Astrocyte (in vitro differentiated cells and primary cell): ENCODE results near the gene DISC1. TPM values are rescaled to one million over a fixed set of nuclear protein-coding genes. Genes with fewer than 3 reads are reported as not detected.

ENCODE experiments used
- DNase-seq: peaks from one replicate; pipeline ENCODE4 v3.0.0-alpha.2; 2010; ENCODE audit warnings: low read depth
- FAIRE-seq: peaks from 2 replicates; lab custom pipeline; 2011; peaks lifted over from hg19 to GRCh38; lab: Jason Lieb, UNC
- H2AFZ ChIP-seq: 2 replicates; pipeline ENCODE4 v1.6.0; 2012; ENCODE audit warnings: low read depth, low read length, inconsistent platforms
- H3K27ac ChIP-seq: 2 replicates; pipeline ENCODE4 v1.5.1; 2011; ENCODE audit warnings: low read depth, low read length, inconsistent platforms
- H3K27me3 ChIP-seq: 2 replicates; pipeline ENCODE4 v1.6.0; 2011; ENCODE audit warnings: low read length, inconsistent platforms; ENCODE audit not compliant: insufficient read depth
- H3K36me3 ChIP-seq: 2 replicates; pipeline ENCODE4 v1.5.1; 2011; ENCODE audit warnings: low read length, inconsistent platforms; ENCODE audit not compliant: insufficient read depth
- H3K4me1 ChIP-seq: 2 replicates; pipeline ENCODE4 v1.5.1; 2011; ENCODE audit warnings: low read length, inconsistent platforms; ENCODE audit not compliant: insufficient read depth
- H3K4me2 ChIP-seq: 2 replicates; pipeline ENCODE4 v1.6.0; 2012; ENCODE audit warnings: low read length, inconsistent platforms
- H3K4me3 ChIP-seq: 2 replicates; pipeline ENCODE4 v1.5.1; 2011; ENCODE audit warnings: low read depth, mild to moderate bottlenecking, low read length, inconsistent platforms; ENCODE audit not compliant: insufficient read depth
- H3K79me2 ChIP-seq: 2 replicates; pipeline ENCODE4 v1.6.0; 2012; ENCODE audit warnings: mild to moderate bottlenecking, low read length, inconsistent platforms; ENCODE audit not compliant: insufficient read depth
- H3K9ac ChIP-seq: 2 replicates; pipeline ENCODE4 v1.6.0; 2012; ENCODE audit warnings: mild to moderate bottlenecking, low read length, inconsistent platforms
- H3K9me3 ChIP-seq: 2 replicates; pipeline ENCODE4 v1.5.1; 2012; ENCODE audit warnings: low read depth, mild to moderate bottlenecking, low read length, inconsistent platforms; ENCODE audit not compliant: insufficient read depth
- H4K20me1 ChIP-seq: 2 replicates; pipeline ENCODE4 v1.6.0; 2012; ENCODE audit warnings: low read length, inconsistent platforms; ENCODE audit not compliant: insufficient read depth
- H3K27ac Mint-ChIP-seq: one replicate; pipeline ENCODE4 v1.8.0; 2021; ENCODE audit warnings: mild to moderate bottlenecking, mixed read lengths; ENCODE audit not compliant: unreplicated experiment
- H3K27me3 Mint-ChIP-seq: one replicate; pipeline ENCODE4 v1.8.0; 2021; ENCODE audit warnings: low read depth, mixed read lengths; ENCODE audit not compliant: unreplicated experiment
- H3K36me3 Mint-ChIP-seq: one replicate; pipeline ENCODE4 v1.8.0; 2021; ENCODE audit warnings: low read depth, mixed read lengths; ENCODE audit not compliant: unreplicated experiment
- H3K4me1 Mint-ChIP-seq: one replicate; pipeline ENCODE4 v1.8.0; 2021; ENCODE audit warnings: low read depth, mixed read lengths; ENCODE audit not compliant: unreplicated experiment
- H3K4me3 Mint-ChIP-seq: one replicate; pipeline ENCODE4 v1.8.0; 2021; ENCODE audit warnings: mild to moderate bottlenecking, moderate library complexity, mixed read lengths; ENCODE audit not compliant: unreplicated experiment
- H3K9me3 Mint-ChIP-seq: one replicate; pipeline ENCODE4 v1.8.0; 2021; ENCODE audit warnings: mild to moderate bottlenecking, mixed read lengths; ENCODE audit not compliant: unreplicated experiment
- EZH2 ChIP-seq: IDR thresholded peaks from 2 replicates; pipeline ENCODE4 v1.6.1; 2012; ENCODE audit warnings: mild to moderate bottlenecking, low read length, inconsistent platforms; ENCODE audit not compliant: insufficient read depth
- total RNA-seq: library from RNA; stranded (reverse); gene quantifications from 2 replicates; pipeline ENCODE4 v1.2.1, GENCODE V29; 2021
- TF ChIP-seq, protein P1 (sequence below): IDR thresholded peaks from 2 replicates; pipeline ENCODE4 v1.5.1; 2011; ENCODE audit warnings: low read depth, mild to moderate bottlenecking, inconsistent platforms, low read length, moderate library complexity; ENCODE audit not compliant: insufficient read depth

The DISC1 gene
- total RNA-seq, 1 donor from 2014 or later: 9.1 TPM

GRCh38 chr1:232012773-232013386 lies 386.3 kb downstream of the DISC1 start:
- FAIRE-seq: no peak
- Histone ChIP-seq H3K27ac (peak overlapping the region; percentile 42), H4K20me1 (no peaks in the 10 kb centered on the region)

GRCh38 chr1:232014941-232015340 lies 388.4 kb downstream of the DISC1 start:
- H3K36me3 ChIP-seq: no peaks in the 10 kb centered on the region
- no peak overlapping the region for H3K4me3 ChIP-seq
- H3K79me2 ChIP-seq: no peaks in the 10 kb centered on the region
- H3K9ac ChIP-seq: no peak overlapping the region
- peaks cover 5% of the 10 kb centered on the region for H3K4me1 ChIP-seq
- H3K9me3 ChIP-seq: no peaks in the 10 kb centered on the region
- no peaks in the 10 kb centered on the region for H4K20me1 ChIP-seq
- no peak overlapping the region for H3K27ac Mint-ChIP-seq
- no peaks in the 10 kb centered on the region for H3K27me3 Mint-ChIP-seq
- DNase-seq (no peak), FAIRE-seq (no peak)
- H3K4me3 Mint-ChIP-seq: no peak overlapping the region
- TF ChIP-seq, protein P1, sequence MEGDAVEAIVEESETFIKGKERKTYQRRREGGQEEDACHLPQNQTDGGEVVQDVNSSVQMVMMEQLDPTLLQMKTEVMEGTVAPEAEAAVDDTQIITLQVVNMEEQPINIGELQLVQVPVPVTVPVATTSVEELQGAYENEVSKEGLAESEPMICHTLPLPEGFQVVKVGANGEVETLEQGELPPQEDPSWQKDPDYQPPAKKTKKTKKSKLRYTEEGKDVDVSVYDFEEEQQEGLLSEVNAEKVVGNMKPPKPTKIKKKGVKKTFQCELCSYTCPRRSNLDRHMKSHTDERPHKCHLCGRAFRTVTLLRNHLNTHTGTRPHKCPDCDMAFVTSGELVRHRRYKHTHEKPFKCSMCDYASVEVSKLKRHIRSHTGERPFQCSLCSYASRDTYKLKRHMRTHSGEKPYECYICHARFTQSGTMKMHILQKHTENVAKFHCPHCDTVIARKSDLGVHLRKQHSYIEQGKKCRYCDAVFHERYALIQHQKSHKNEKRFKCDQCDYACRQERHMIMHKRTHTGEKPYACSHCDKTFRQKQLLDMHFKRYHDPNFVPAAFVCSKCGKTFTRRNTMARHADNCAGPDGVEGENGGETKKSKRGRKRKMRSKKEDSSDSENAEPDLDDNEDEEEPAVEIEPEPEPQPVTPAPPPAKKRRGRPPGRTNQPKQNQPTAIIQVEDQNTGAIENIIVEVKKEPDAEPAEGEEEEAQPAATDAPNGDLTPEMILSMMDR: no peak
- TF ChIP-seq EZH2: no peak
- no peak overlapping the region for H2AFZ ChIP-seq
- H3K4me2 ChIP-seq: no peak overlapping the region
- no peaks in the 10 kb centered on the region for H3K9me3 Mint-ChIP-seq
- H3K4me1 Mint-ChIP-seq: peaks cover 11% of the 10 kb centered on the region
- no peak overlapping the region for H3K27ac ChIP-seq
- peaks cover 4% of the 10 kb centered on the region for H3K36me3 Mint-ChIP-seq
- no peaks in the 10 kb centered on the region for H3K27me3 ChIP-seq

More at GRCh38 chr1:232012773-232013386, 386.3 kb downstream of the DISC1 start:
- H3K27me3 ChIP-seq: no peaks in the 10 kb centered on the region
- peak overlapping the region; percentile 57 for H3K4me2 ChIP-seq
- no peaks in the 10 kb centered on the region for H3K79me2 ChIP-seq
- Mint-ChIP-seq H3K9me3 (no peaks in the 10 kb centered on the region), H3K4me1 (peaks cover 11% of the 10 kb centered on the region), H3K4me3 (no peak overlapping the region), H3K27me3 (no peaks in the 10 kb centered on the region), H3K36me3 (peaks cover 2% of the 10 kb centered on the region), H3K27ac (peak overlapping the region; percentile 16)
- peak; percentile 92 for DNase-seq
- peak overlapping the region; percentile 17 for H3K9ac ChIP-seq
- peaks cover 5% of the 10 kb centered on the region for H3K4me1 ChIP-seq
- TF ChIP-seq, protein P1: no peak
- TF ChIP-seq EZH2: no peak
- no peaks in the 10 kb centered on the region for H3K9me3 ChIP-seq
- H3K4me3 ChIP-seq: no peak overlapping the region
- H3K36me3 ChIP-seq: no peaks in the 10 kb centered on the region
- no peak overlapping the region for H2AFZ ChIP-seq

- Histone ChIP-seq H3K9ac (no peak overlapping the region), H3K36me3 (no peaks in the 10 kb centered on the region), H3K9me3 (no peaks in the 10 kb centered on the region), H3K27ac (no peak overlapping the region), H3K4me1 (peaks cover 5% of the 10 kb centered on the region), H2AFZ (no peak overlapping the region), H3K4me2 (no peak overlapping the region), H3K4me3 (no peak overlapping the region), H4K20me1 (no peaks in the 10 kb centered on the region), H3K27me3 (no peaks in the 10 kb centered on the region), H3K79me2 (no peaks in the 10 kb centered on the region)
- H3K4me1 Mint-ChIP-seq: peaks cover 11% of the 10 kb centered on the region
- no peak overlapping the region for H3K27ac Mint-ChIP-seq
- DNase-seq (peak; percentile 24), FAIRE-seq (no peak)
- H3K36me3 Mint-ChIP-seq: peaks cover 3% of the 10 kb centered on the region
- H3K27me3 Mint-ChIP-seq: no peaks in the 10 kb centered on the region
- H3K4me3 Mint-ChIP-seq: no peak overlapping the region
- no peaks in the 10 kb centered on the region for H3K9me3 Mint-ChIP-seq
- TF ChIP-seq, protein P1: no peak
- TF ChIP-seq EZH2: no peak
Measured at GRCh38 chr1:232016616-232017015, 390.0 kb downstream of the DISC1 start.
